GM23248 (cell line): ENCODE results near the gene TMEM253.

Source experiments
- EZH2 ChIP-seq: fragments of 200-600 bp; sonication (generic); IDR thresholded peaks from 2 replicates; pipeline ENCODE4 v1.6.1; 2018; ENCODE audit warnings: antibody characterized with exemption, mild to moderate bottlenecking; ENCODE audit not compliant: insufficient read depth, poor library complexity, severe bottlenecking
- EZH2phosphoT487 ChIP-seq: fragments of 200-600 bp; sonication (generic); IDR thresholded peaks from 2 replicates; pipeline ENCODE4 v1.6.1; 2018; ENCODE audit warnings: antibody characterized with exemption, moderate library complexity, mild to moderate bottlenecking, low read depth; ENCODE audit not compliant: insufficient read depth

- no peak for TF ChIP-seq EZH2
- no peak for TF ChIP-seq EZH2phosphoT487
Observed at GRCh38 chr14:21118933-21119332, 18.1 kb downstream of the TMEM253 start.
